ENCODE measurements around the gene PRDX2. TPM values are rescaled to one million over a fixed set of nuclear protein-coding genes. Genes with fewer than 3 reads are reported as not detected.

Gene PRDX2
- total RNA-seq, 1 experiment from 2014 or later, result 746 TPM

- peak overlapping the region; percentile 73 for H3K9ac ChIP-seq (ENCODE audit: low read length)
- H3K4me1 ChIP-seq (ENCODE audit: insufficient read depth, low read length), result peaks cover 65% of the 10 kb centered on the region
- H3K27ac ChIP-seq (ENCODE audit: low read length), result peak overlapping the region; percentile 80
- peak; percentile 68 for DNase-seq
- intact Hi-C loops (cut with micrococcal nuclease), result no loop called here
- ChIA-PET CTCF (interaction anchor here (0.8 to 0.9 kb wide), 2 partner anchors 9 to 16 kb away, joined by 4 to 5 read pairs; partner anchors contain the start of gene JUNB), POLR2A (ENCODE audit: unreplicated experiment) (no interaction called here)
- H3K4me2 ChIP-seq (ENCODE audit: low read length), result peak overlapping the region; percentile 90
- no peaks in the 10 kb centered on the region for H3K9me2 ChIP-seq (replicated peaks; ENCODE audit: low read length)
- H4K20me1 ChIP-seq (ENCODE audit: low read length), result no peaks in the 10 kb centered on the region
- H3K27me3 ChIP-seq (ENCODE audit: low read length), result no peaks in the 10 kb centered on the region
- ATAC-seq, result peak; percentile 32
- BruUV-seq (replicated peaks), result no TSS peak
- TF ChIP-seq EZH2phosphoT487 (IDR thresholded peaks at IDR 0.05; ENCODE audit: borderline replicate concordance, low read length) (no peak), CTCF (conservative IDR thresholded peaks at IDR 0.05; ENCODE audit: low read depth, low read length) (0 out of 2 replicates have a peak, but pooled peaks have one; percentile 9), EZH2 (IDR thresholded peaks at IDR 0.05; ENCODE audit: low read length, unreplicated experiment) (no peak)
- H3K79me2 ChIP-seq (ENCODE audit: low read length), result no peaks in the 10 kb centered on the region
- no peaks in the 10 kb centered on the region for H3K9me3 ChIP-seq (ENCODE audit: low read length)
- H2AFZ ChIP-seq (ENCODE audit: low read length), result peak overlapping the region; percentile 93
- no peaks in the 10 kb centered on the region for H3K36me3 ChIP-seq (ENCODE audit: low read depth, low read length)
- peak overlapping the region; percentile 69 for H3K4me3 ChIP-seq (ENCODE audit: low read length)
- peaks cover 5% of the 10 kb centered on the region for H3F3A ChIP-seq (ENCODE audit: low read length, unreplicated experiment)
Measured at GRCh38 chr19:12782424-12783290, 18.9 kb downstream of the PRDX2 start.

- Histone ChIP-seq H3K4me1 (ENCODE audit: insufficient read depth, low read length) (peaks cover 63% of the 10 kb centered on the region), H3K79me2 (ENCODE audit: low read length) (no peaks in the 10 kb centered on the region), H3K9me3 (ENCODE audit: low read length) (no peaks in the 10 kb centered on the region), H3F3A (ENCODE audit: low read length, unreplicated experiment) (peaks cover 5% of the 10 kb centered on the region), H3K36me3 (ENCODE audit: low read depth, low read length) (no peaks in the 10 kb centered on the region), H2AFZ (ENCODE audit: low read length) (peak overlapping the region; percentile 93), H3K9me2 (replicated peaks; ENCODE audit: low read length) (no peaks in the 10 kb centered on the region), H3K4me2 (ENCODE audit: low read length) (peak overlapping the region; percentile 90), H3K27me3 (ENCODE audit: low read length) (no peaks in the 10 kb centered on the region), H3K4me3 (ENCODE audit: low read length) (peak overlapping the region; percentile 69), H3K27ac (ENCODE audit: low read length) (peak overlapping the region; percentile 80), H4K20me1 (ENCODE audit: low read length) (no peaks in the 10 kb centered on the region), H3K9ac (ENCODE audit: low read length) (peak overlapping the region; percentile 73)
- POLR2A ChIA-PET (ENCODE audit: unreplicated experiment), result no interaction called here
- DNase-seq (no peak), ATAC-seq (no peak; the same call in 1 of the 2 replicates)
- intact Hi-C loops (cut with micrococcal nuclease), result no loop called here
- BruUV-seq (replicated peaks), result no TSS peak
- TF ChIP-seq EZH2phosphoT487 (IDR thresholded peaks at IDR 0.05; ENCODE audit: borderline replicate concordance, low read length), result no peak
- no peak for TF ChIP-seq EZH2 (IDR thresholded peaks at IDR 0.05; ENCODE audit: low read length, unreplicated experiment)
- no peak for TF ChIP-seq CTCF (conservative IDR thresholded peaks at IDR 0.05; ENCODE audit: low read depth, low read length)
- CTCF ChIA-PET, result no interaction called here
Measured at GRCh38 chr19:12782174-12782423, 19.5 kb downstream of the PRDX2 start.

Measured in PC-3 (cell line).